Measurements from ENCODE around the gene CDS2.

The CDS2 gene

GRCh38 chr20:5181492-5181891 is 54.7 kb downstream of the CDS2 start:
- peaks cover 41% of the 10 kb centered on the region for H3K36me3 Mint-ChIP-seq (ENCODE audit: low read depth)
- no peaks in the 10 kb centered on the region for H3K27me3 Mint-ChIP-seq (ENCODE audit: low read depth)
- no peak for TF ChIP-seq CTCF (IDR thresholded peaks at IDR 0.05; ENCODE audit: unreplicated experiment in 3 of 3)
- no peak overlapping the region for H3K27ac Mint-ChIP-seq
- H3K4me1 Mint-ChIP-seq: no peaks in the 10 kb centered on the region
- no peak overlapping the region for H3K4me3 Mint-ChIP-seq
- H3K9me3 Mint-ChIP-seq: no peaks in the 10 kb centered on the region

GRCh38 chr20:5181958-5182357 is 55.1 kb downstream of the CDS2 start:
- no peak overlapping the region for H3K4me3 Mint-ChIP-seq
- TF ChIP-seq CTCF (IDR thresholded peaks at IDR 0.05; ENCODE audit: unreplicated experiment in 3 of 3): no peak
- H3K27ac Mint-ChIP-seq: no peak overlapping the region
- no peaks in the 10 kb centered on the region for H3K9me3 Mint-ChIP-seq
- no peaks in the 10 kb centered on the region for H3K4me1 Mint-ChIP-seq
- H3K27me3 Mint-ChIP-seq (ENCODE audit: low read depth): no peaks in the 10 kb centered on the region
- H3K36me3 Mint-ChIP-seq (ENCODE audit: low read depth): peaks cover 41% of the 10 kb centered on the region

GRCh38 chr20:5182615-5183254 is 55.9 kb downstream of the CDS2 start:
- Mint-ChIP-seq H3K9me3 (no peaks in the 10 kb centered on the region), H3K4me3 (no peak overlapping the region), H3K27me3 (ENCODE audit: low read depth) (no peaks in the 10 kb centered on the region), H3K27ac (no peak overlapping the region), H3K36me3 (ENCODE audit: low read depth) (peaks cover 41% of the 10 kb centered on the region), H3K4me1 (no peaks in the 10 kb centered on the region)
- no peak for TF ChIP-seq CTCF (IDR thresholded peaks at IDR 0.05; ENCODE audit: unreplicated experiment in 3 of 3)

GRCh38 chr20:5183731-5184474 is 57.1 kb downstream of the CDS2 start:
- Mint-ChIP-seq H3K36me3 (ENCODE audit: low read depth) (peaks cover 41% of the 10 kb centered on the region), H3K9me3 (no peaks in the 10 kb centered on the region), H3K4me3 (no peak overlapping the region), H3K27ac (no peak overlapping the region), H3K27me3 (ENCODE audit: low read depth) (no peaks in the 10 kb centered on the region), H3K4me1 (no peaks in the 10 kb centered on the region)
- no peak for TF ChIP-seq CTCF (IDR thresholded peaks at IDR 0.05; ENCODE audit: unreplicated experiment in 3 of 3)

GRCh38 chr20:5184684-5185083 is 57.9 kb downstream of the CDS2 start:
- peaks cover 44% of the 10 kb centered on the region for H3K36me3 Mint-ChIP-seq (ENCODE audit: low read depth)
- H3K27ac Mint-ChIP-seq: no peak overlapping the region
- no peaks in the 10 kb centered on the region for H3K4me1 Mint-ChIP-seq
- TF ChIP-seq CTCF (IDR thresholded peaks at IDR 0.05; ENCODE audit: unreplicated experiment in 3 of 3): no peak
- no peaks in the 10 kb centered on the region for H3K9me3 Mint-ChIP-seq
- no peaks in the 10 kb centered on the region for H3K27me3 Mint-ChIP-seq (ENCODE audit: low read depth)
- H3K4me3 Mint-ChIP-seq: no peak overlapping the region

- H3K27ac Mint-ChIP-seq: no peak overlapping the region
- no peaks in the 10 kb centered on the region for H3K27me3 Mint-ChIP-seq (ENCODE audit: low read depth)
- H3K9me3 Mint-ChIP-seq: no peaks in the 10 kb centered on the region
- H3K36me3 Mint-ChIP-seq (ENCODE audit: low read depth): peaks cover 55% of the 10 kb centered on the region
- H3K4me1 Mint-ChIP-seq: peaks cover 1% of the 10 kb centered on the region
- no peak for TF ChIP-seq CTCF (IDR thresholded peaks at IDR 0.05; ENCODE audit: unreplicated experiment in 3 of 3)
- no peak overlapping the region for H3K4me3 Mint-ChIP-seq
These were observed 60.3 kb downstream of the CDS2 start for GRCh38 chr20:5187122-5187521.

All from nephron (organoid).